K562 (cell line): ENCODE results near the gene HSF4. TPM values are rescaled to one million over a fixed set of nuclear protein-coding genes. Genes with fewer than 3 reads are reported as not detected.

Experiments used
- ATAC-seq: fragments of 200-7000 bp; cut with Tn5 transposase; 3 replicates; pipeline ENCODE4 v1.9.1; 2020; ENCODE audit warnings: moderate library complexity
- BruUV-seq: library from RNA; stranded (reverse); fragments of 400-500 nt; replicated peaks from 2 replicates; lab custom pipeline; 2021; lab: Mats Ljungman, UMichigan
- CTCF ChIA-PET: fragments of 300-600 bp; formaldehyde crosslinking; extraction: SDS; loops from one replicate; lab custom pipeline; 2021; ENCODE audit warnings: low intra/inter-chr PET ratio; lab: Yijun Ruan, JAX
- POLR2A ChIA-PET: fragments of 300-600, 350-650 bp; sonication (Branson Sonifier 250); formaldehyde crosslinking; extraction: SDS; loops from one replicate; lab custom pipeline; 2021; ENCODE audit warnings: antibody characterized with exemption, inconsistent platforms; lab: Yijun Ruan, JAX
- DNase-seq, 4 experiments: peaks; one replicate each; pipeline versions ENCODE4 v3.0.0 to v3.0.0-alpha.2; 2011 to 2018; ENCODE audit warnings: low spot score in 3 of 4, mixed read lengths in 3 of 4; ENCODE audit errors: extremely low read depth in 1 of 4
- FAIRE-seq: peaks from 2 replicates; lab custom pipeline; 2011; peaks lifted over from hg19 to GRCh38; lab: Jason Lieb, UNC
- H2AFZ ChIP-seq: 2 replicates; pipeline ENCODE4 v1.6.0; 2011; ENCODE audit warnings: low read depth, low read length, control low read depth, inconsistent platforms
- H3K27ac ChIP-seq: fragments of 200-600 bp; 3 replicates; pipeline ENCODE4 v1.8.0; 2011; ENCODE audit warnings: low read depth, mild to moderate bottlenecking, control low read depth, inconsistent platforms, low read length, moderate library complexity, mixed read lengths; ENCODE audit errors: extremely low read depth
- H3K27me3 ChIP-seq, 2 experiments: fragments of 300-600 bp in 1 of 2; 2 replicates in 1 of 2; 3 replicates in 1 of 2; pipeline versions ENCODE4 v1.6.0 to v1.8.0; 2011; ENCODE audit warnings: inconsistent platforms in 2 of 2, low read length in 2 of 2, mild to moderate bottlenecking in 1 of 2, mixed read lengths in 1 of 2, moderate library complexity in 1 of 2; ENCODE audit not compliant: control insufficient read depth in 2 of 2, insufficient read depth in 2 of 2
- H3K36me3 ChIP-seq: fragments of 300-600 bp; 3 replicates; pipeline ENCODE4 v1.8.0; 2011; ENCODE audit warnings: mild to moderate bottlenecking, low read length, inconsistent platforms; ENCODE audit not compliant: control insufficient read depth, insufficient read depth
- H3K4me1 ChIP-seq, 2 experiments: fragments of 200-600 bp in 1 of 2; replicated peaks in 1 of 2; 2 replicates in 1 of 2; 3 replicates in 1 of 2; pipeline versions ENCODE4 v1.5.1 to v1.8.0; 2011; ENCODE audit warnings: inconsistent platforms in 2 of 2, low read length in 2 of 2, mild to moderate bottlenecking in 1 of 2, mixed read lengths in 1 of 2, moderate library complexity in 1 of 2; ENCODE audit not compliant: control insufficient read depth in 2 of 2, insufficient read depth in 2 of 2
- H3K4me2 ChIP-seq: 2 replicates; pipeline ENCODE4 v1.6.1; 2011; ENCODE audit warnings: low read length, control low read depth, inconsistent platforms, mixed read lengths; ENCODE audit not compliant: insufficient read depth
- H3K4me3 ChIP-seq: fragments of 200-600 bp; sonication (generic), shearing (Covaris generic); 2 replicates; pipeline ENCODE4 v1.5.1; 2016; ENCODE audit warnings: control low read depth, inconsistent platforms
- H3K79me2 ChIP-seq: fragments of 200-600 bp; 3 replicates; pipeline ENCODE4 v1.8.0; 2011; ENCODE audit warnings: low read length, inconsistent platforms; ENCODE audit not compliant: control insufficient read depth, insufficient read depth
- H3K9ac ChIP-seq, 2 experiments: 2 replicates each; pipeline versions ENCODE4 v1.6.0 to v1.6.1; 2011; ENCODE audit warnings: low read depth in 2 of 2, low read length in 2 of 2, control low read depth in 1 of 2, inconsistent platforms in 1 of 2, mild to moderate bottlenecking in 1 of 2, mixed read lengths in 1 of 2; ENCODE audit not compliant: insufficient read depth in 1 of 2
- H3K9me1 ChIP-seq: one replicate; pipeline ENCODE4 v1.6.0; 2011; ENCODE audit warnings: inconsistent platforms, mild to moderate bottlenecking, low read length, moderate library complexity; ENCODE audit not compliant: control insufficient read depth, insufficient read depth
- H3K9me3 ChIP-seq: replicated peaks from 2 replicates; pipeline ENCODE4 v1.5.1; 2011; ENCODE audit warnings: low read depth, low read length, inconsistent platforms; ENCODE audit not compliant: control insufficient read depth, insufficient read depth
- H4K20me1 ChIP-seq: replicated peaks from 2 replicates; pipeline ENCODE4 v1.6.1; 2011; ENCODE audit warnings: low read length, inconsistent platforms, mixed read lengths; ENCODE audit not compliant: control insufficient read depth, insufficient read depth
- HDAC6 ChIP-seq: IDR thresholded peaks from 2 replicates; pipeline ENCODE4 v1.6.1; 2012; ENCODE audit warnings: low read depth, mild to moderate bottlenecking, control low read depth, inconsistent platforms, low read length, moderate library complexity
- PHF21A ChIP-seq: fragments of 450-650 bp; IDR thresholded peaks from 2 replicates; pipeline ENCODE4 v1.6.1; 2017; ENCODE audit warnings: low read depth, borderline replicate concordance
- POLR3G ChIP-seq: IDR thresholded peaks from 2 replicates; pipeline ENCODE4 v1.6.1; 2011; ENCODE audit not compliant: insufficient read length, insufficient replicate concordance; ENCODE audit errors: extremely low read depth
- PPARD ChIP-seq: fragments of 250-450 bp; sonication (Bioruptor Pico); IDR thresholded peaks from 2 replicates; pipeline ENCODE4 v1.8.0; 2022; ENCODE audit warnings: inconsistent platforms, mild to moderate bottlenecking, moderate library complexity
- RFX1 ChIP-seq: fragments of 450-650 bp; IDR thresholded peaks from 2 replicates; pipeline ENCODE4 v1.6.1; 2016; ENCODE audit warnings: mild to moderate bottlenecking, moderate library complexity
- STAT5B ChIP-seq: fragments of 250-450 bp; sonication (Bioruptor Pico); IDR thresholded peaks from 2 replicates; pipeline ENCODE4 v1.8.0; 2021; ENCODE audit warnings: mild to moderate bottlenecking, inconsistent platforms
- TGIF2 ChIP-seq: sonication (generic); formaldehyde crosslinking; IDR thresholded peaks from 2 replicates; pipeline ENCODE4 v1.8.1; 2022; ENCODE audit warnings: mild to moderate bottlenecking, missing genetic modification reagents, moderate library complexity
- ZNF197 ChIP-seq: fragments of 200-800 bp; sonication (Bioruptor generic); IDR thresholded peaks from 2 replicates; pipeline ENCODE4 v1.6.1; 2016; ENCODE audit warnings: low read depth, missing genetic modification characterization, missing compliant biosample characterization
- WGBS: fragments of 100-300 bp; shearing (Covaris generic); methylation state at CpG from one replicate; pipeline ENCODE4 v1.1.6; 2016; ENCODE audit warnings: low coverage, mixed read lengths; ENCODE audit not compliant: insufficient coverage; ENCODE audit errors: missing lambda C conversion rate; 5-methylcytosine and 5-hydroxymethylcytosine counted together
- in situ Hi-C: fragments of 300-500 bp; cut with MboI; formaldehyde crosslinking; loops from 4 replicates; pipeline ENCODE4 v1.15.0; 2018; ENCODE audit warnings: inconsistent platforms, mixed read lengths
- intact Hi-C: fragments of 100-400 bp; cut with micrococcal nuclease; formaldehyde crosslinking; loops from 2 replicates; pipeline ENCODE4 v1.14.2; 2022
- polyA plus RNA-seq, 8 experiments: library from polyadenylated mRNA; depleted of rRNA in 4 of 8; stranded (reverse) in 5 of 8; unstranded in 3 of 8; fragments of >200 nt; fragmentation: Nextera tagmentation in 2 of 8; fragmentation: Illumina TruSeq in 1 of 8; extraction: Ambion mirVana in 2 of 8; extraction: Trizol in 1 of 8; gene quantifications; 2 replicates each; pipeline versions ENCODE4 v1.2.1 to v1.2.3, GENCODE V29; 2011 to 2014; ENCODE audit warnings: inconsistent platforms in 1 of 8, missing spikeins in 1 of 8
- total RNA-seq, 7 experiments: library from RNA; depleted of rRNA in 6 of 7; stranded (reverse); fragments of >200 nt in 6 of 7; fragmentation: Illumina TruSeq in 2 of 7; extraction: Trizol in 2 of 7; gene quantifications; 2 replicates each; pipeline versions ENCODE4 v1.2.1 to v1.2.3, GENCODE V29; 2011 to 2021; ENCODE audit warnings: low replicate concordance in 1 of 7
- TF ChIP-seq, protein P1 (sequence below): sonication (generic); formaldehyde crosslinking; IDR thresholded peaks from 2 replicates; pipeline ENCODE4 v1.8.1; 2023; ENCODE audit warnings: mild to moderate bottlenecking, missing genetic modification reagents
- TF ChIP-seq, protein P2 (sequence below): IDR thresholded peaks from 2 replicates; pipeline ENCODE4 v1.6.1; 2016; ENCODE audit warnings: missing genetic modification characterization, missing compliant biosample characterization
- TF ChIP-seq, protein P3 (sequence below): sonication (generic); formaldehyde crosslinking; IDR thresholded peaks from 2 replicates; pipeline ENCODE4 v1.8.0; 2022; ENCODE audit warnings: mild to moderate bottlenecking, low read depth, missing genetic modification reagents
- TF ChIP-seq, protein P4 (sequence below): sonication (generic); formaldehyde crosslinking; IDR thresholded peaks from 2 replicates; pipeline ENCODE4 v1.8.1; 2023; ENCODE audit warnings: mild to moderate bottlenecking, missing genetic modification reagents

HSF4 gene
- total and polyA plus RNA-seq, 9 of the 15 experiments (the other 6 are each of a cell fraction or from before 2014, with no cell fraction given): 0.50 to 35.4 (median 8.8) TPM; not detected in 1

DNA sequence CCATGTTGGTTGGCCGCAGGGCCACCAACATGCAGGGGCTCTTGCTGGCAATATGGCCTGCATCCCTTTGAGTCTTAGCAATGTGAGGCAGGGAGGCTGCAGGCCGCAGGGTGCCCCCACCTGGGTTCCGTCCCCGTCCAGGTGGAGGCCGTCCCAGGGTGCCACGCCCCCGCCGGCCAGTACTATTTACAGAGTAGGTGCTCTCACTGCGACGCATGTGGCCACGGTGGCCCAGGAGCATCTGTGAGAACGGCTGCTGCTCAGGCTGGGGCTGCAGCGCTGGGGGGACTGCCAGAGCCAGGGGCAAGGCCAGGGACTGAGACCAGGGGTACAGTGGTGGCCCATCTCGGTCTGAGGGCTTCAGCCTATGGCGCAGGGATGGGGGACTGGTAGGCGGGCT, 15.6 kb downstream of the HSF4 start (continued):
- TF ChIP-seq, protein P1, sequence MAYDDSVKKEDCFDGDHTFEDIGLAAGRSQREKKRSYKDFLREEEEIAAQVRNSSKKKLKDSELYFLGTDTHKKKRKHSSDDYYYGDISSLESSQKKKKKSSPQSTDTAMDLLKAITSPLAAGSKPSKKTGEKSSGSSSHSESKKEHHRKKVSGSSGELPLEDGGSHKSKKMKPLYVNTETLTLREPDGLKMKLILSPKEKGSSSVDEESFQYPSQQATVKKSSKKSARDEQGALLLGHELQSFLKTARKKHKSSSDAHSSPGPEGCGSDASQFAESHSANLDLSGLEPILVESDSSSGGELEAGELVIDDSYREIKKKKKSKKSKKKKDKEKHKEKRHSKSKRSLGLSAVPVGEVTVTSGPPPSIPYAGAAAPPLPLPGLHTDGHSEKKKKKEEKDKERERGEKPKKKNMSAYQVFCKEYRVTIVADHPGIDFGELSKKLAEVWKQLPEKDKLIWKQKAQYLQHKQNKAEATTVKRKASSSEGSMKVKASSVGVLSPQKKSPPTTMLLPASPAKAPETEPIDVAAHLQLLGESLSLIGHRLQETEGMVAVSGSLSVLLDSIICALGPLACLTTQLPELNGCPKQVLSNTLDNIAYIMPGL: no peak
- TF ChIP-seq POLR3G (no peak), STAT5B (CRISPR knock-in tag) (no peak)

DNA sequence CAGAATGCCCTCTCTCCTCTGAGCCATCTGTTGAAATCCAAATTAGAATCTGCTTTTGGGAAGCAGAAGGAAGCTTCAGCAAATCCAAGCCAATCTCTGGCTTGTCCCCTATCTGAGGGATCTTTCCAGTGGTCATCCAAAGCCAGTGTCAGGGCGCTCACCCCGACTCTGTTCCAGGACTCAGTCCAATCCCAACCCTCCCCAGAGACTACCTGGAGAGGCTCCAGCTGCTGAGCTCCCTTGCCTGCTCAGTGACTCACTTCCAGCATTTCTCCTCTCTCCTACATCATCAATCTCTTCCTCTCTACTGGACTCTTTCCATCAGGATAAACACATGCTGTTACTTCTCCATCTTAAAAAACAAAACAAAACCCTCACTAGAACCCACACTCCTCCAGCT, 16.8 kb downstream of the HSF4 start:
- Histone ChIP-seq H4K20me1 (peaks cover 11% of the 10 kb centered on the region), H3K27me3 (no peaks in the 10 kb centered on the region), H3K27ac (no peak overlapping the region), H3K9me1 (no peaks in the 10 kb centered on the region), H3K79me2 (peaks cover 14% of the 10 kb centered on the region), H3K9ac (peak overlapping the region in 1 of 2 experiments; percentile 51; a peak in 1 of 4 replicates), H2AFZ (no peak overlapping the region), H3K4me3 (no peak overlapping the region), H3K9me3 (no peaks in the 10 kb centered on the region), H3K4me1 (peaks cover 13 to 56% of the 10 kb centered on the region in 2 experiments), H3K4me2 (no peak overlapping the region), H3K36me3 (no peaks in the 10 kb centered on the region)
- no TSS peak for BruUV-seq
- POLR2A ChIA-PET: interaction anchor here (1.5 kb wide), 1 partner anchor 8 kb away, joined by 3 read pairs; no protein-coding TSS in a partner anchor
- FAIRE-seq: no peak
- ATAC-seq: no peak
- TF ChIP-seq HDAC6 (no peak), TGIF2 (no peak), RFX1 (no peak), ZNF197 (no peak), PHF21A (no peak), PPARD (CRISPR knock-in tag) (no peak)
- TF ChIP-seq, protein P2, sequence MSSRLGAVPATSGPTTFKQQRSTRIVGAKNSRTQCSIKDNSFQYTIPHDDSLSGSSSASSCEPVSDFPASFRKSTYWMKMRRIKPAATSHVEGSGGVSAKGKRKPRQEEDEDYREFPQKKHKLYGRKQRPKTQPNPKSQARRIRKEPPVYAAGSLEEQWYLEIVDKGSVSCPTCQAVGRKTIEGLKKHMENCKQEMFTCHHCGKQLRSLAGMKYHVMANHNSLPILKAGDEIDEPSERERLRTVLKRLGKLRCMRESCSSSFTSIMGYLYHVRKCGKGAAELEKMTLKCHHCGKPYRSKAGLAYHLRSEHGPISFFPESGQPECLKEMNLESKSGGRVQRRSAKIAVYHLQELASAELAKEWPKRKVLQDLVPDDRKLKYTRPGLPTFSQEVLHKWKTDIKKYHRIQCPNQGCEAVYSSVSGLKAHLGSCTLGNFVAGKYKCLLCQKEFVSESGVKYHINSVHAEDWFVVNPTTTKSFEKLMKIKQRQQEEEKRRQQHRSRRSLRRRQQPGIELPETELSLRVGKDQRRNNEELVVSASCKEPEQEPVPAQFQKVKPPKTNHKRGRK (tag): no peak
- TF ChIP-seq, protein P3, sequence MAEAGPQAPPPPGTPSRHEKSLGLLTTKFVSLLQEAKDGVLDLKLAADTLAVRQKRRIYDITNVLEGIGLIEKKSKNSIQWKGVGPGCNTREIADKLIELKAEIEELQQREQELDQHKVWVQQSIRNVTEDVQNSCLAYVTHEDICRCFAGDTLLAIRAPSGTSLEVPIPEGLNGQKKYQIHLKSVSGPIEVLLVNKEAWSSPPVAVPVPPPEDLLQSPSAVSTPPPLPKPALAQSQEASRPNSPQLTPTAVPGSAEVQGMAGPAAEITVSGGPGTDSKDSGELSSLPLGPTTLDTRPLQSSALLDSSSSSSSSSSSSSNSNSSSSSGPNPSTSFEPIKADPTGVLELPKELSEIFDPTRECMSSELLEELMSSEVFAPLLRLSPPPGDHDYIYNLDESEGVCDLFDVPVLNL (CRISPR knock-in tag): no peak
- TF ChIP-seq, protein P4, sequence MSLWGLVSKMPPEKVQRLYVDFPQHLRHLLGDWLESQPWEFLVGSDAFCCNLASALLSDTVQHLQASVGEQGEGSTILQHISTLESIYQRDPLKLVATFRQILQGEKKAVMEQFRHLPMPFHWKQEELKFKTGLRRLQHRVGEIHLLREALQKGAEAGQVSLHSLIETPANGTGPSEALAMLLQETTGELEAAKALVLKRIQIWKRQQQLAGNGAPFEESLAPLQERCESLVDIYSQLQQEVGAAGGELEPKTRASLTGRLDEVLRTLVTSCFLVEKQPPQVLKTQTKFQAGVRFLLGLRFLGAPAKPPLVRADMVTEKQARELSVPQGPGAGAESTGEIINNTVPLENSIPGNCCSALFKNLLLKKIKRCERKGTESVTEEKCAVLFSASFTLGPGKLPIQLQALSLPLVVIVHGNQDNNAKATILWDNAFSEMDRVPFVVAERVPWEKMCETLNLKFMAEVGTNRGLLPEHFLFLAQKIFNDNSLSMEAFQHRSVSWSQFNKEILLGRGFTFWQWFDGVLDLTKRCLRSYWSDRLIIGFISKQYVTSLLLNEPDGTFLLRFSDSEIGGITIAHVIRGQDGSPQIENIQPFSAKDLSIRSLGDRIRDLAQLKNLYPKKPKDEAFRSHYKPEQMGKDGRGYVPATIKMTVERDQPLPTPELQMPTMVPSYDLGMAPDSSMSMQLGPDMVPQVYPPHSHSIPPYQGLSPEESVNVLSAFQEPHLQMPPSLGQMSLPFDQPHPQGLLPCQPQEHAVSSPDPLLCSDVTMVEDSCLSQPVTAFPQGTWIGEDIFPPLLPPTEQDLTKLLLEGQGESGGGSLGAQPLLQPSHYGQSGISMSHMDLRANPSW (CRISPR knock-in tag): no peak
- in situ Hi-C loops (no loop called here), intact Hi-C loops (loop anchor here (10.0 kb wide), 2 partner anchors 167 to 227 kb away; no protein-coding TSS in a partner anchor)
- CTCF ChIA-PET: no interaction called here
- WGBS: 33% methylated on average over 2 of the region's 2 CpGs
- no peak for DNase-seq
